Endothelial cell of umbilical vein (primary cell): ENCODE data around the gene SH3RF3.

ENCODE experiments used
- EZH2 ChIP-seq: IDR thresholded peaks from 2 replicates; pipeline ENCODE4 v1.6.1; 2012; ENCODE audit warnings: borderline replicate concordance, low read depth, mild to moderate bottlenecking, moderate library complexity, low read length, inconsistent platforms; ENCODE audit not compliant: severe bottlenecking
- FOS ChIP-seq: IDR thresholded peaks from 2 replicates; pipeline ENCODE4 v1.6.1; 2011; ENCODE audit warnings: mild to moderate bottlenecking, low read length, moderate library complexity, borderline replicate concordance; ENCODE audit not compliant: insufficient read depth
- GATA2 ChIP-seq: IDR thresholded peaks from 2 replicates; pipeline ENCODE4 v1.7.0; 2011; ENCODE audit warnings: low read depth, mild to moderate bottlenecking, moderate library complexity, mixed read lengths, low read length; ENCODE audit not compliant: insufficient read length, insufficient read depth
- JUN ChIP-seq: IDR thresholded peaks from 2 replicates; pipeline ENCODE4 v1.6.1; 2011; ENCODE audit warnings: borderline replicate concordance, low read depth; ENCODE audit not compliant: insufficient read length, insufficient read depth
- MYC ChIP-seq: IDR thresholded peaks from one replicate; pipeline ENCODE4 v1.6.1; 2011; ENCODE audit warnings: mild to moderate bottlenecking, low read depth, low read length
- POLR2A ChIP-seq: IDR thresholded peaks from 2 replicates; pipeline ENCODE4 v1.6.1; 2012; ENCODE audit warnings: low read depth, mild to moderate bottlenecking, control low read depth, low read length
- POLR2AphosphoS5 ChIP-seq: IDR thresholded peaks from 2 replicates; pipeline ENCODE4 v1.6.1; 2012; ENCODE audit warnings: low read depth, mild to moderate bottlenecking, control low read depth, low read length, moderate library complexity; ENCODE audit not compliant: insufficient read depth
- TF ChIP-seq, protein P1 (sequence below), 2 donors: IDR thresholded peaks; 1 replicate in 1 of 2; 2 replicates in 1 of 2; pipeline ENCODE4 v1.5.1; 2011; ENCODE audit warnings: low read length in 2 of 2, mild to moderate bottlenecking in 2 of 2, moderate library complexity in 2 of 2, control low read depth in 1 of 2, inconsistent platforms in 1 of 2, low read depth in 1 of 2; ENCODE audit not compliant: insufficient read depth in 1 of 2; ENCODE audit errors: extremely low read depth in 1 of 2
- TF ChIP-seq, protein P2 (sequence below): IDR thresholded peaks from 2 replicates; pipeline ENCODE4 v1.6.1; 2011; ENCODE audit not compliant: insufficient read depth, insufficient read length

DNA sequence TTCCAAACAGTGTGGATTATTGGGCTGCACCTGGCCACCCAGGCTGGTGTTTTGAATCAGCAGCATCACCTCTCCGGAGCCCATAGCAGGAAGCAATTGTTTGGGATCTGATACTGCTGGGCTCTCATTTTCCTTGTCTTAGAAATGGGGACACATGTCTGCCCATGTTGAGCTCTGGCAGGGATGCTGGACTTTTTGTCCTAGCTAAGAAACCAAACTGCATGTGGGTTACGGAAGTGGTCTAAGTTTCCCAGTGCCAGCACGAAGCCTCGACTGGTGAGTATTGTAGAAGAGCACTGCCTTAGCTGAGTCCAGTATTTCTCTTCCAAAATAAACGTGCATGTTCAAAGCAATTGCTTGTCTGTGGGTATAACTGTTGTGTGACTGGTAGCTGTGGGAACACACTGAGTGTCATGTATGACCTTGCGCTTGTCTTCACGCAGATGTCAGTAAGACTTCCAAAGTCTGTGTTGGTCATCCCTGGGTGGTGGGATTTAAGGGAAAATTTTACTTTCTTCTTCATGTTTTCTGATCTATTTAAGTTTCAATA is 43.6 kb downstream of the SH3RF3 start:
- TF ChIP-seq, protein P1, sequence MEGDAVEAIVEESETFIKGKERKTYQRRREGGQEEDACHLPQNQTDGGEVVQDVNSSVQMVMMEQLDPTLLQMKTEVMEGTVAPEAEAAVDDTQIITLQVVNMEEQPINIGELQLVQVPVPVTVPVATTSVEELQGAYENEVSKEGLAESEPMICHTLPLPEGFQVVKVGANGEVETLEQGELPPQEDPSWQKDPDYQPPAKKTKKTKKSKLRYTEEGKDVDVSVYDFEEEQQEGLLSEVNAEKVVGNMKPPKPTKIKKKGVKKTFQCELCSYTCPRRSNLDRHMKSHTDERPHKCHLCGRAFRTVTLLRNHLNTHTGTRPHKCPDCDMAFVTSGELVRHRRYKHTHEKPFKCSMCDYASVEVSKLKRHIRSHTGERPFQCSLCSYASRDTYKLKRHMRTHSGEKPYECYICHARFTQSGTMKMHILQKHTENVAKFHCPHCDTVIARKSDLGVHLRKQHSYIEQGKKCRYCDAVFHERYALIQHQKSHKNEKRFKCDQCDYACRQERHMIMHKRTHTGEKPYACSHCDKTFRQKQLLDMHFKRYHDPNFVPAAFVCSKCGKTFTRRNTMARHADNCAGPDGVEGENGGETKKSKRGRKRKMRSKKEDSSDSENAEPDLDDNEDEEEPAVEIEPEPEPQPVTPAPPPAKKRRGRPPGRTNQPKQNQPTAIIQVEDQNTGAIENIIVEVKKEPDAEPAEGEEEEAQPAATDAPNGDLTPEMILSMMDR (IDR thresholded peaks at IDR 0.05; ENCODE audit: extremely low read depth in 1 of 2, insufficient read depth in 1 of 2, low read depth in 1 of 2, low read length in 2 of 2) = no peak
- TF ChIP-seq POLR2A (no peak), EZH2 (no peak), MYC (no peak), POLR2AphosphoS5 (no peak), FOS (no peak), JUN (no peak), GATA2 (no peak)
- TF ChIP-seq, protein P2, sequence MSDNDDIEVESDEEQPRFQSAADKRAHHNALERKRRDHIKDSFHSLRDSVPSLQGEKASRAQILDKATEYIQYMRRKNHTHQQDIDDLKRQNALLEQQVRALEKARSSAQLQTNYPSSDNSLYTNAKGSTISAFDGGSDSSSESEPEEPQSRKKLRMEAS = no peak
